KOPT-K1 (cell line): ENCODE measurements around the gene ARHGEF40.
"Not testable (repeated sequence)": the region's sequence is repeated elsewhere in the genome, so short reads cannot be mapped to it uniquely, and the experiment has no call there.

Experiments used
- H3K27ac ChIP-seq: fragments of 200-600 bp; sonication (generic); 2 replicates; pipeline ENCODE4 v1.5.1; 2016; ENCODE audit warnings: antibody characterized with exemption, mild to moderate bottlenecking, low read depth, low read length; ENCODE audit not compliant: poor library complexity, severe bottlenecking
- H3K36me3 ChIP-seq: fragments of 200-600 bp; sonication (generic); 2 replicates; pipeline ENCODE4 v1.5.1; 2017; ENCODE audit warnings: antibody characterized with exemption, mild to moderate bottlenecking, low read length, moderate library complexity; ENCODE audit not compliant: insufficient read depth
- H3K9me3 ChIP-seq: fragments of 200-600 bp; sonication (generic); 2 replicates; pipeline ENCODE4 v1.5.1; 2017; ENCODE audit warnings: antibody characterized with exemption, low read length, mild to moderate bottlenecking; ENCODE audit not compliant: insufficient read depth, poor library complexity, severe bottlenecking

Gene ARHGEF40

DNA sequence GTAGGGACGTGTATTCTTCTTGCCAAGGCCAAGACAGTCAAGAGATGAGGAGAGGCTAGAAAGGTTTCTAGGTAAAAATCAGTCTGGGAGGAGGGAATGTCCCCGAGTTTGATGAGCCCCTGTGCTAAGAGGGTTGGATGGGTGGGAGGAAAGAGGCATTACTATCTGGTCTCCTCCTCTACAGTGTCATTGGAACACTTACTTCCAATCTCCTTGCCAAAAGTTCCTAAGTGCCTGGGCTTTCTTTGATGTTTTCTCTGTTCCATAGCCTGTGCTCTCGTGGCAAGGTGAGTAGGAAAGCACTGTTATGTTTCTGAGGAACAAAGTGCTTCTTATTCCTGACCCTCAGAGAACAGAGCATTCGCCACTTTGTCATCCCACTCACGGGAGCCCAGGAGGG is 35.4 kb upstream of the ARHGEF40 start, which contains the start of gene RNASE13:
Gene RNASE13 (minus strand): TSS at position 101 of the 400 bp plus-strand sequence. CDS start 519 bp downstream, outside the sequence.
- Histone ChIP-seq H3K27ac (no peak within 1 kb of the TSS), H3K36me3 (no peaks in the 10 kb centered on the region), H3K9me3 (no peaks in the 10 kb centered on the region)

- no peaks in the 10 kb centered on the region for H3K9me3 ChIP-seq
- no peaks in the 10 kb centered on the region for H3K36me3 ChIP-seq
- no peak overlapping the region for H3K27ac ChIP-seq
These were observed 33.4 kb upstream of the ARHGEF40 start for GRCh38 chr14:21036751-21037150.

GRCh38 chr14:21037156-21037555 is 32.9 kb upstream of the ARHGEF40 start:
- H3K36me3 ChIP-seq, result no peaks in the 10 kb centered on the region
- no peak overlapping the region for H3K27ac ChIP-seq

DNA sequence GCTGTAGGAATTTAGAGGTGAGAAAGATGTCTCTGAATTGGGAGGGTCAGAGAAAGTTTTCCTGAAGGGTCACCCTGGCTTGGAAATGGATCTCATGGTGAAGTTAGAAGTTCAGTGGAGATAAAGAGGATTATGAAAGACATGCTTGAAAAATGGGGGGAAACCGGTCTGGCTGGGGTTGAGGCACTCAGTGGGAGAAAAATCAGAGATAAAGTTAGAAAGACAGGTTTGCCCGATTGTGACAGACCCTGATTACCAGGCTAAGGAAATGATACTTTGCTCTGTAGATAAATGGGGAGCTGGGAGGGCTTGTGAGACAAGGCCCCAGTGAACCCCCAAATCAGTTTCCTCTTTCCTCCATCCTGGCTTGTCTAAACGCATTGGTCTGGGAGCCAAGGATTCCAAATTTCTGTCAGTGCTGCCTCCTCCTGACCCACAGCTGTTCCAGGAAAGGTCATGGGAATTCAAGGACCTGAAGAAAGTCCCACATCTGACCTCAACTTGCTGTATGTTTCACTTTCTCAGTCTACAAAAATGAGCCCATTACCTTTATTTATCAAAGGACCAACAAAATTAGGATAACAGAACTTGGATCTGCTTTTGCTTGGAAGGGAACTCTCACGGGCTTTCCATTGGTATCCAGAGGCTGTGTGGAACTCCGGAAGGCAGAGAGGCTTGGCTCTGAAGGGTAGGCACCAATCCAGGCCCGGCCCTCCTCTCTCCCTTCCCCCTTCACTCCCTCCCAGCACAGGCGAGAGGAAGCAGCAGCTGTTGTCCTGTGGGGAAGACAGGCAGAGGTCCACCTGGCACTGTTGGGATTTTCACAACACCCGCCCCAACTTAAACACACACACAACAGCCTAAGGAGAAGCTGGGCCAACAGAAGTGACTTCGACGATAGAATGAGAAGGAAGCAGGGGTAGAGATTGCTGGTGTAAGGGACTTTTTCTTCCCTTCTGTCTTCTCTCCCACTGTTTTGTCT is 31.4 kb upstream of the ARHGEF40 start:
- Histone ChIP-seq H3K9me3 (no peaks in the 10 kb centered on the region), H3K27ac (no peak overlapping the region)

More at GRCh38 chr14:21037156-21037555, 32.9 kb upstream of the ARHGEF40 start:
- H3K9me3 ChIP-seq, result no peaks in the 10 kb centered on the region

GRCh38 chr14:21039585-21040369 is 30.3 kb upstream of the ARHGEF40 start:
- Histone ChIP-seq H3K9me3 (no peaks in the 10 kb centered on the region), H3K36me3 (no peaks in the 10 kb centered on the region), H3K27ac (no peak overlapping the region)

More for the DNA sequence above, 31.4 kb upstream of the ARHGEF40 start:
- no peaks in the 10 kb centered on the region for H3K36me3 ChIP-seq

GRCh38 chr14:21040370-21040925 is 29.7 kb upstream of the ARHGEF40 start:
- Histone ChIP-seq H3K27ac (no peak overlapping the region), H3K9me3 (no peaks in the 10 kb centered on the region), H3K36me3 (no peaks in the 10 kb centered on the region)

DNA sequence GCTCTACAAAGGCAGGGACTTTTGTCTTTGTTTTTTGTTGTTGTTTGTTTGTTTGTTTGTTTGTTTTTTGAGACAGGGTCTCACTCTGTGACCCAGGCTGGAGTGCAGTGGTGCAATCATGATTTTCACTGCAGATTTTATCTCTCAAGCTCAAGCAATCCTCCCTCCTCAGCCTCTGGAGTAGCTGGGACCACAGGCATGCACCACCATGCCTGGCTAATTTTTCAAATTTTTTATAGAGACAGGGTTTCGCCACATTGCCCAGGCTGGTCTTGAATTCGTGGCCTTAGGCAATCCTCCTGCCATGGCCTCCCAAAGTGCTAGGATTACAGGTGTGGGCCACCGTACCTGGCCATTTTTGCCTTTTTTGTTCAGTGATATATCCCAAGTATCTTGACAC is 29.2 kb upstream of the ARHGEF40 start:
- not testable (repeated sequence) for H3K9me3 ChIP-seq, H3K27ac ChIP-seq, H3K36me3 ChIP-seq

DNA sequence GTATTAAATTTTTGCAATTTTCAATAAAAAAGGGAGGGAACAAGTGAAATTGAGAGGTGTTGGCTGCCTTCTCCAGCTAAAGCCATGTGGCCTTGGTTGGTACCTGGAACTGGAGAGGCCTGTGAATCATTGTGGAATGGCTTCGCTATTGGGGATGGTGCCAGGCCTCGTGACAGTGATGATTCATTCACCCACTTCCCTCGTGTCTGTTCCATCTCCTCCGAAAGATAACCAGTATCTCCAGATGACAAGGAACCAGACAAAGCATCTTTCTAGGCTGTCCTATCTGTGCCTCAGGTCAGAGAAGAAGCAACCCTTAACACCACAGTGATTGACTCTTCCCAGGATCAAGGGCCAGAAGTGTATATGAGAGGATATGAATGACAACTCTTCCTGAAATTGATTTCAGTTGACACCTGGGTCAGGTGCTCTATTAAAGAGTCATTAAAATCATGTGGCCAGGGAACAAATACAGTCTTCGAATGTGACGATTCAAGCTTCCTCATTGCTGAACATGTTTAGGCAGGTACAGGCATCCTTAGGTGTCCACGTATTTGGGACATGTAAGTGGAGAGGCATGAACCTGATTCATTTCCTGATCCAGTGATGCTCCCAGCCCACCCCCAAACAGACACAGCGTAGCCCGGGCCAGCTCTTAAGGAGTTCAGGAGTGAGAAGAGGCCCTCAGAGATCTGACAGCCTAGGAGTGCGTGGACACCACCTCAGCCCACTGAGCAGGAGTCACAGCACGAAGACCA is 28.2 kb upstream of the ARHGEF40 start, which contains the start of gene RNASE7:
Gene RNASE7 (plus strand): TSS at position 687 of the 758 bp plus-strand sequence. CDS start 631 bp downstream, outside the sequence.
- Histone ChIP-seq H3K27ac (no peak within 1 kb of the TSS), H3K9me3 (no peaks in the 10 kb centered on the region), H3K36me3 (no peaks in the 10 kb centered on the region)

- Histone ChIP-seq H3K27ac (no peak overlapping the region), H3K9me3 (no peaks in the 10 kb centered on the region), H3K36me3 (no peaks in the 10 kb centered on the region)
These were observed 27.2 kb upstream of the ARHGEF40 start for GRCh38 chr14:21042918-21043317.

DNA sequence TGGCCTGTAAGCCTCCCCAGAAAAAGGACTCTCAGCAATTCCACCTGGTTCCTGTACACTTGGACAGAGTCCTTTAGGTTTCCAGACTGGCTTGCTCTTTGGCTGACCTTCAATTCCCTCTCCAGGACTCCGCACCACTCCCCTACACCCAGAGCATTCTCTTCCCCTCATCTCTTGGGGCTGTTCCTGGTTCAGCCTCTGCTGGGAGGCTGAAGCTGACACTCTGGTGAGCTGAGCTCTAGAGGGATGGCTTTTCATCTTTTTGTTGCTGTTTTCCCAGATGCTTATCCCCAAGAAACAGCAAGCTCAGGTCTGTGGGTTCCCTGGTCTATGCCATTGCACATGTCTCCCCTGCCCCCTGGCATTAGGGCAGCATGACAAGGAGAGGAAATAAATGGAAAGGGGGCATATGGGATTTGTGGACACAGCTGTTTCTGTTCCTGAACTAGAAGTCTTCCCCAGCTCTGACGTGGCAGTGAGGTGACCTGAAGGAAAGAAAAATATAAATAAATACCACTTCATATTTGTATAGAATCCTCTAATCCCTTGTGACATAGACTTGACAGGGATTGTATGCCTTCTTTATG is 26.6 kb upstream of the ARHGEF40 start:
- Histone ChIP-seq H3K9me3 (no peaks in the 10 kb centered on the region), H3K27ac (no peak overlapping the region), H3K36me3 (no peaks in the 10 kb centered on the region)

DNA sequence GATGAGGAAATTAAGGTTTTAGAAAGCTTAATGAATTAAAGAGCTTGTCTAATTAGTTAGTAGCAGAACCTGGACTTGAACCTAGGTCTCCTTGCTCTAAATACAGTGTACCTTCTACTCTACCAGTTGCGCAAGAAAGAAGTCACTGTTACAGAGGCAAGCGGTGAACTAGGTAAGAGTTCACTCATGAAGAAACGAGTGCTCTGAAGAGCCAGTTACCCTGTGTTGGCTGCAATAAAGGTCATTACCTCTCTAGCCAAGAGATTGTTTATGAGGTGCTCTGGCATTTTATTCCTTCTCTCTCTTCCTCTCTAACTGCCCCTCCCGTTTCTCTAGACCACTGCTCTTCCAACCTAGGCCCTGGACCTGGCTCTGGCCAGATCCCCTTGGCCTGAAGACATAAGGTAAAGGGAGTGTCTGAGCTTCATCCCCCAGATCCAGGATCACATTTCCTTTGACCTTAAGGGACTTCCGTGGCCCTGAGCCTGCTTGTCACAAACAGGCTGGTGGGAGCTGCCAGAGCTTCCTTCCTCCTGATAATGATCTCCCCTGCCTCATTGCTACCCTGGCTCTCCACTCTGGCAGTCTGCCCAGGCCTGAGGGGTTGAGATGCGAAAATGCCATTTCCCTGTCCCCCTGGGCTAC is 26.0 kb upstream of the ARHGEF40 start:
- Histone ChIP-seq H3K36me3 (no peaks in the 10 kb centered on the region), H3K9me3 (no peaks in the 10 kb centered on the region), H3K27ac (no peak overlapping the region)

DNA sequence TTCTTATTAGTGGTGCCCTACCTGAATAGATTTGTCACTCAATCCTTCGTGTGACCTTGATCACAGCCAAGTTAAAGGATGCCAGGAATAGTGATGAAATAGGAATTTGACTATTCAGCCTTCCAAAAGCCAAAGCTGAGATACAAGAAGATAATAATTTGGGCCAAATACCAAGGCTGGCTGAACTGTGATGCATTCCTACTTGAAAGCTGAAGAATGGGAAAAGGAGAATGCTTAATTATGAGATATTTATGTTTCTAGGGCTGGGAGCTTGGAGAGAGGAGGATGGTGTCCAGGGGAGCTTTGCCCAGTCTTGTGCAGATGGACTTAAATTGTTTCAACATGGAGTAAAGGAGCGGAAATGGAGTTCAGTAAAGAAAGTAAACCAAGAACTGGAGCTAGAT is 22.7 kb upstream of the ARHGEF40 start:
- Histone ChIP-seq H3K9me3 (no peaks in the 10 kb centered on the region), H3K27ac (no peak overlapping the region), H3K36me3 (no peaks in the 10 kb centered on the region)

- no peaks in the 10 kb centered on the region for H3K9me3 ChIP-seq
- H3K36me3 ChIP-seq, result no peaks in the 10 kb centered on the region
- H3K27ac ChIP-seq, result no peak overlapping the region
These were observed 21.5 kb upstream of the ARHGEF40 start for GRCh38 chr14:21048638-21049037.

DNA sequence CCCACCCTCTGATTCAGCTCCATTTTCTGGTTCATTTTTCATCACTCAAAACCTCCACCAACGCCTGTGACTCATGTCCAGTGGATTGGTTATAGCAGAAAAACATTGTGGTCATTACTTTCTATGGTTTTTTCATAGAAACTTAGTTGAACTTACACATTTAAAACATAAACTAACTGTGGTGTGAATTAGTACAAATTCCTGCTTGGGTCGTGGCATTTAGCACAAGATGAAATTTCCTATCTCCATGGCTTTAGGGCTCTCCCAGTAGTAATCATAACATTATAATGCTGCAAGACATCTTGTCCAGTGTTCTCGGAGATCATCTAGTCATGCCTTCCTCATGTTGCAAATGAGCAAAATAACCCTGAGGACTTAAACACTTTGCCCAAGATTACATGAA is 20.8 kb upstream of the ARHGEF40 start:
- H3K27ac ChIP-seq, result no peak overlapping the region
- no peaks in the 10 kb centered on the region for H3K36me3 ChIP-seq

More for the DNA sequence above, 20.8 kb upstream of the ARHGEF40 start:
- H3K9me3 ChIP-seq, result no peaks in the 10 kb centered on the region
